IMR-90 (cell line): ENCODE measurements around the gene FAM204A. TPM values are rescaled to one million over a fixed set of nuclear protein-coding genes. Genes with fewer than 3 reads are reported as not detected.

ENCODE experiments used
- ATAC-seq: fragments of 200-7000 bp; cut with Tn5 transposase; 2 replicates; pipeline ENCODE4 v1.9.1; 2020; ENCODE audit warnings: low read depth, mild to moderate bottlenecking, moderate library complexity
- BruUV-seq: library from RNA; stranded (reverse); fragments of 400-500 nt; replicated peaks from 2 replicates; lab custom pipeline; 2021; lab: Mats Ljungman, UMichigan
- CTCF ChIA-PET: fragments of 300-600 bp; formaldehyde crosslinking; extraction: SDS; loops from one replicate; lab custom pipeline; 2021; ENCODE audit warnings: antibody characterized with exemption; lab: Yijun Ruan, JAX
- POLR2A ChIA-PET: fragments of 300-600 bp; sonication (Branson Sonifier 250); formaldehyde crosslinking; loops from one replicate; lab custom pipeline; 2022; ENCODE audit warnings: antibody characterized with exemption; ENCODE audit not compliant: unreplicated experiment; lab: Charles Lee
- DNase-seq: peaks from one replicate; pipeline ENCODE4 v3.0.0; 2013
- H2AFZ ChIP-seq: replicated peaks from 2 replicates; pipeline ENCODE3; 2013; ENCODE audit warnings: low read length, mild to moderate bottlenecking; ENCODE audit not compliant: poor library complexity
- H2AK5ac ChIP-seq: 2 replicates; pipeline ENCODE4 v1.6.1; 2013; ENCODE audit warnings: low read depth, low read length, inconsistent platforms
- H2AK9ac ChIP-seq: replicated peaks from 2 replicates; pipeline ENCODE3; 2013; ENCODE audit warnings: mild to moderate bottlenecking, low read depth, low read length, moderate library complexity; ENCODE audit not compliant: poor library complexity
- H2BK120ac ChIP-seq: 2 replicates; pipeline ENCODE4 v1.6.1; 2013; ENCODE audit warnings: low read depth, low read length, inconsistent platforms
- H2BK15ac ChIP-seq: 3 replicates; pipeline ENCODE4 v1.6.1; 2013; ENCODE audit warnings: low read depth, low read length, inconsistent platforms
- H2BK20ac ChIP-seq: 2 replicates; pipeline ENCODE4 v1.6.1; 2013; ENCODE audit warnings: low read depth, mild to moderate bottlenecking, inconsistent platforms, low read length, moderate library complexity
- H2BK5ac ChIP-seq: 2 replicates; pipeline ENCODE4 v1.6.1; 2013; ENCODE audit warnings: mild to moderate bottlenecking, low read depth, low read length, inconsistent platforms; ENCODE audit not compliant: poor library complexity, severe bottlenecking
- H3K14ac ChIP-seq: replicated peaks from 2 replicates; pipeline ENCODE4 v1.6.1; 2013; ENCODE audit warnings: low read depth, low read length, inconsistent platforms
- H3K18ac ChIP-seq: 2 replicates; pipeline ENCODE4 v1.6.1; 2013; ENCODE audit warnings: low read depth, low read length, control low read depth
- H3K23ac ChIP-seq: 2 replicates; pipeline ENCODE4 v1.6.1; 2013; ENCODE audit warnings: low read depth, low read length, inconsistent platforms
- H3K27ac ChIP-seq: 2 replicates; pipeline ENCODE4 v1.5.1; 2013; ENCODE audit warnings: mild to moderate bottlenecking, control low read depth, low read length; ENCODE audit not compliant: insufficient read depth
- H3K27me3 ChIP-seq: 2 replicates; pipeline ENCODE4 v1.6.1; 2013; ENCODE audit warnings: low read length; ENCODE audit not compliant: control insufficient read depth, insufficient read depth
- H3K36me3 ChIP-seq: 2 replicates; pipeline ENCODE4 v1.6.1; 2013; ENCODE audit warnings: low read length, mixed read lengths; ENCODE audit not compliant: control insufficient read depth, insufficient read depth
- H3K4ac ChIP-seq: 2 replicates; pipeline ENCODE4 v1.6.1; 2013; ENCODE audit warnings: low read depth, low read length, inconsistent platforms
- H3K4me1 ChIP-seq: 2 replicates; pipeline ENCODE4 v1.6.1; 2013; ENCODE audit warnings: low read length, mixed read lengths; ENCODE audit not compliant: control insufficient read depth, insufficient read depth
- H3K4me2 ChIP-seq: 2 replicates; pipeline ENCODE4 v1.6.1; 2013; ENCODE audit warnings: low read depth, mild to moderate bottlenecking, control low read depth, low read length, moderate library complexity
- H3K4me3 ChIP-seq: 2 replicates; pipeline ENCODE4 v1.5.1; 2013; ENCODE audit warnings: low read depth, mild to moderate bottlenecking, control low read depth, low read length, moderate library complexity; ENCODE audit not compliant: insufficient read depth
- H3K56ac ChIP-seq: 2 replicates; pipeline ENCODE4 v1.6.1; 2013; ENCODE audit warnings: low read length, inconsistent platforms; ENCODE audit not compliant: insufficient read depth; ENCODE audit errors: extremely low read depth
- H3K79me1 ChIP-seq, 2 experiments: 2 replicates each; pipeline ENCODE4 v1.6.1; 2013; ENCODE audit warnings: low read length in 2 of 2, inconsistent platforms in 1 of 2, low read depth in 1 of 2
- H3K9ac ChIP-seq: 2 replicates; pipeline ENCODE4 v1.6.1; 2013; ENCODE audit warnings: low read depth, low read length, control low read depth
- H3K9me1 ChIP-seq: 2 replicates; pipeline ENCODE4 v1.6.1; 2013; ENCODE audit warnings: low read length, inconsistent platforms; ENCODE audit not compliant: insufficient read depth
- H3K9me3 ChIP-seq: 2 replicates; pipeline ENCODE4 v1.6.1; 2013; ENCODE audit warnings: low read length; ENCODE audit not compliant: control insufficient read depth, insufficient read depth
- H4K20me1 ChIP-seq: 2 replicates; pipeline ENCODE4 v1.6.1; 2013; ENCODE audit warnings: low read length, inconsistent platforms; ENCODE audit not compliant: insufficient read depth
- H4K5ac ChIP-seq: 2 replicates; pipeline ENCODE4 v1.6.1; 2013; ENCODE audit warnings: mild to moderate bottlenecking, low read depth, low read length, control low read depth
- H4K8ac ChIP-seq, 2 experiments: 2 replicates each; pipeline ENCODE4 v1.6.1; 2013; ENCODE audit warnings: low read depth in 2 of 2, low read length in 2 of 2, control low read depth in 1 of 2, inconsistent platforms in 1 of 2
- H4K91ac ChIP-seq: 2 replicates; pipeline ENCODE4 v1.6.1; 2013; ENCODE audit warnings: low read depth, low read length, inconsistent platforms; ENCODE audit not compliant: insufficient read depth
- BHLHE40 ChIP-seq: fragments of 150-350 bp; IDR thresholded peaks from 2 replicates; pipeline ENCODE4 v1.6.1; 2016; ENCODE audit warnings: mild to moderate bottlenecking, low read depth, low read length
- CEBPB ChIP-seq: IDR thresholded peaks from 2 replicates; pipeline ENCODE4 v1.6.1; 2012; ENCODE audit warnings: low read depth, low read length, improper control_type of control experiment
- CHD1 ChIP-seq: IDR thresholded peaks from 2 replicates; pipeline ENCODE4 v1.6.1; 2012; ENCODE audit warnings: low read depth, low read length, improper control_type of control experiment
- FOS ChIP-seq: fragments of 150-350 bp; IDR thresholded peaks from 2 replicates; pipeline ENCODE4 v1.6.1; 2016; ENCODE audit warnings: low read depth, low read length
- MAFK ChIP-seq: IDR thresholded peaks from 2 replicates; pipeline ENCODE4 v1.6.1; 2012; ENCODE audit warnings: low read depth, low read length, improper control_type of control experiment
- MAZ ChIP-seq: IDR thresholded peaks from 2 replicates; pipeline ENCODE4 v1.6.1; 2012; ENCODE audit warnings: low read depth, mild to moderate bottlenecking, low read length, improper control_type of control experiment, moderate library complexity, borderline replicate concordance
- MXI1 ChIP-seq: IDR thresholded peaks from 2 replicates; pipeline ENCODE4 v1.6.1; 2012; ENCODE audit warnings: low read depth, mild to moderate bottlenecking, low read length, moderate library complexity, borderline replicate concordance
- NFE2L2 ChIP-seq: fragments of 150-350 bp; IDR thresholded peaks from 2 replicates; pipeline ENCODE4 v1.6.1; 2016; ENCODE audit warnings: low read depth, mild to moderate bottlenecking, low read length
- POLR2A ChIP-seq: IDR thresholded peaks from 2 replicates; pipeline ENCODE4 v1.6.1; 2012; ENCODE audit warnings: mild to moderate bottlenecking, low read depth, low read length
- RAD21 ChIP-seq: IDR thresholded peaks from 2 replicates; pipeline ENCODE4 v1.6.1; 2012; ENCODE audit warnings: low read length, improper control_type of control experiment
- RCOR1 ChIP-seq: IDR thresholded peaks from 2 replicates; pipeline ENCODE4 v1.6.1; 2012; ENCODE audit warnings: mild to moderate bottlenecking, low read length, improper control_type of control experiment; ENCODE audit not compliant: insufficient replicate concordance
- RFX5 ChIP-seq: IDR thresholded peaks from 2 replicates; pipeline ENCODE4 v1.8.0; 2012; ENCODE audit warnings: low read depth, mild to moderate bottlenecking, low read length, moderate library complexity
- SMC3 ChIP-seq: fragments of 150-350 bp; IDR thresholded peaks from 2 replicates; pipeline ENCODE4 v1.6.1; 2016; ENCODE audit warnings: low read depth, mild to moderate bottlenecking, antibody characterized with exemption, low read length, moderate library complexity
- WGBS, 2 experiments: methylation state at CpG; one replicate each; pipeline versions ENCODE4 v1.1.5 to v1.1.7; 2013; ENCODE audit warnings: missing lambda C conversion rate in 2 of 2; ENCODE audit not compliant: insufficient read length in 1 of 2; ENCODE audit errors: extremely low coverage in 2 of 2; 5-methylcytosine and 5-hydroxymethylcytosine counted together
- dilution Hi-C: fragments of 300-500 bp; cut with HindIII; formaldehyde crosslinking; loops from one replicate; pipeline ENCODE4 v1.14.3; 2018; ENCODE audit warnings: low sequenced_read_pairs; ENCODE audit not compliant: unreplicated experiment
- in situ Hi-C: fragments of 300-500 bp; cut with MboI; formaldehyde crosslinking; loops from 3 replicates; pipeline ENCODE4 v1.14.3; 2019; ENCODE audit warnings: low sequenced_read_pairs, inconsistent platforms, mixed read lengths
- intact Hi-C: fragments of 100-400 bp; cut with micrococcal nuclease; formaldehyde crosslinking; loops from 2 replicates; pipeline ENCODE4 v1.10.0; 2022
- polyA plus RNA-seq, 3 experiments: library from polyadenylated mRNA; depleted of rRNA; stranded (reverse); fragments of >200 nt; gene quantifications; 2 replicates each; pipeline ENCODE4 v1.2.3, GENCODE V29; 2012; ENCODE audit warnings: low replicate concordance in 1 of 3
- total RNA-seq: library from RNA; depleted of rRNA; stranded (reverse); fragments of >200 nt; gene quantifications from 2 replicates; pipeline ENCODE4 v1.2.3, GENCODE V29; 2012
- TF ChIP-seq, protein P1 (sequence below): fragments of 150-350 bp; IDR thresholded peaks from 2 replicates; pipeline ENCODE4 v1.6.1; 2017; ENCODE audit warnings: mild to moderate bottlenecking, antibody characterized with exemption, low read length, low read depth
- TF ChIP-seq, protein P2 (sequence below): fragments of 150-350 bp; IDR thresholded peaks from 2 replicates; pipeline ENCODE4 v1.6.1; 2016; ENCODE audit warnings: low read depth, mild to moderate bottlenecking, low read length, moderate library complexity, borderline replicate concordance
- TF ChIP-seq, protein P3 (sequence below): conservative IDR thresholded peaks from 2 replicates; pipeline ENCODE4 v1.5.1; 2012; ENCODE audit warnings: mild to moderate bottlenecking, low read depth, low read length, improper control_type of control experiment

Gene FAM204A
- total and polyA plus RNA-seq, 2 of the 4 experiments (the other 2 are of a cell fraction): 23.6 to 54.3 TPM

DNA sequence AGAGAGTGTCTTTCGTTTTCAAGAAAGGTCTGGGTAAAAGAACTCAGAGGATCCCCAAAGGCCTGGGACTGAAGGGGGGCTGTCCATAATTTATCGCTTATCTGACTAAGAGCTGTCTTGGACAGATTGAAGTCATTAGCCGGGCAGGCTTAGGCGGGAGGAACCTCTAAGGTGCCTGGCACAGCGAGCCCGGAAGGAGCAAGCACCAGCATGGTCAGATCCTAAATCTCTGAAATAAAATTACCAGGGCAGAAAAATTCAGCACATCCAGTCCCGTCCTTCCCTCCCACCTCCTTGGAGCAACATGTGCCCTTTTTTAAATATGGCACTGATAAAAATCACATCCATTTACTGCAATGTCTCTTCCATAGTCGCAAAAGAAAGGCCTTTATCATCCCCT lies 86.8 kb downstream of the FAM204A start:
- H3K9ac ChIP-seq: no peak overlapping the region
- no TSS peak for BruUV-seq
- no peak overlapping the region for H3K4me3 ChIP-seq
- H4K8ac ChIP-seq: no peak overlapping the region
- TF ChIP-seq BHLHE40: no peak
- TF ChIP-seq, protein P1, sequence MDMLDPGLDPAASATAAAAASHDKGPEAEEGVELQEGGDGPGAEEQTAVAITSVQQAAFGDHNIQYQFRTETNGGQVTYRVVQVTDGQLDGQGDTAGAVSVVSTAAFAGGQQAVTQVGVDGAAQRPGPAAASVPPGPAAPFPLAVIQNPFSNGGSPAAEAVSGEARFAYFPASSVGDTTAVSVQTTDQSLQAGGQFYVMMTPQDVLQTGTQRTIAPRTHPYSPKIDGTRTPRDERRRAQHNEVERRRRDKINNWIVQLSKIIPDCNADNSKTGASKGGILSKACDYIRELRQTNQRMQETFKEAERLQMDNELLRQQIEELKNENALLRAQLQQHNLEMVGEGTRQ: no peak
- TF ChIP-seq MXI1: no peak
- no peak for TF ChIP-seq MAFK
- TF ChIP-seq MAZ: no peak
- TF ChIP-seq FOS: no peak
- TF ChIP-seq, protein P2, sequence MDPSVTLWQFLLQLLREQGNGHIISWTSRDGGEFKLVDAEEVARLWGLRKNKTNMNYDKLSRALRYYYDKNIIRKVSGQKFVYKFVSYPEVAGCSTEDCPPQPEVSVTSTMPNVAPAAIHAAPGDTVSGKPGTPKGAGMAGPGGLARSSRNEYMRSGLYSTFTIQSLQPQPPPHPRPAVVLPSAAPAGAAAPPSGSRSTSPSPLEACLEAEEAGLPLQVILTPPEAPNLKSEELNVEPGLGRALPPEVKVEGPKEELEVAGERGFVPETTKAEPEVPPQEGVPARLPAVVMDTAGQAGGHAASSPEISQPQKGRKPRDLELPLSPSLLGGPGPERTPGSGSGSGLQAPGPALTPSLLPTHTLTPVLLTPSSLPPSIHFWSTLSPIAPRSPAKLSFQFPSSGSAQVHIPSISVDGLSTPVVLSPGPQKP: no peak
- no peak for TF ChIP-seq CHD1
- TF ChIP-seq, protein P3, sequence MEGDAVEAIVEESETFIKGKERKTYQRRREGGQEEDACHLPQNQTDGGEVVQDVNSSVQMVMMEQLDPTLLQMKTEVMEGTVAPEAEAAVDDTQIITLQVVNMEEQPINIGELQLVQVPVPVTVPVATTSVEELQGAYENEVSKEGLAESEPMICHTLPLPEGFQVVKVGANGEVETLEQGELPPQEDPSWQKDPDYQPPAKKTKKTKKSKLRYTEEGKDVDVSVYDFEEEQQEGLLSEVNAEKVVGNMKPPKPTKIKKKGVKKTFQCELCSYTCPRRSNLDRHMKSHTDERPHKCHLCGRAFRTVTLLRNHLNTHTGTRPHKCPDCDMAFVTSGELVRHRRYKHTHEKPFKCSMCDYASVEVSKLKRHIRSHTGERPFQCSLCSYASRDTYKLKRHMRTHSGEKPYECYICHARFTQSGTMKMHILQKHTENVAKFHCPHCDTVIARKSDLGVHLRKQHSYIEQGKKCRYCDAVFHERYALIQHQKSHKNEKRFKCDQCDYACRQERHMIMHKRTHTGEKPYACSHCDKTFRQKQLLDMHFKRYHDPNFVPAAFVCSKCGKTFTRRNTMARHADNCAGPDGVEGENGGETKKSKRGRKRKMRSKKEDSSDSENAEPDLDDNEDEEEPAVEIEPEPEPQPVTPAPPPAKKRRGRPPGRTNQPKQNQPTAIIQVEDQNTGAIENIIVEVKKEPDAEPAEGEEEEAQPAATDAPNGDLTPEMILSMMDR: no peak
- TF ChIP-seq NFE2L2: no peak
- no peak for TF ChIP-seq POLR2A
- TF ChIP-seq RFX5: no peak
- no peak for TF ChIP-seq CEBPB
- no peak for TF ChIP-seq SMC3
- TF ChIP-seq RAD21: no peak
- no peak for TF ChIP-seq RCOR1
- intact Hi-C loops: no loop called here
- H2AK5ac ChIP-seq: no peak overlapping the region
- no peak overlapping the region for H3K27ac ChIP-seq
- H4K5ac ChIP-seq: no peak overlapping the region
- H2BK120ac ChIP-seq: no peak overlapping the region
- no peak overlapping the region for H2BK5ac ChIP-seq
- no peak overlapping the region for H3K4ac ChIP-seq
- H2BK15ac ChIP-seq: no peak overlapping the region
- H3K9me1 ChIP-seq: no peaks in the 10 kb centered on the region
- H3K36me3 ChIP-seq: no peaks in the 10 kb centered on the region
- H4K91ac ChIP-seq: no peak overlapping the region
- no peak for DNase-seq
- WGBS, 2 experiments: 54% methylated on average over 4 of the region's 8 CpGs; no CpG with 5 or more reads in 1 of the 2 experiments
- H3K4me2 ChIP-seq: no peak overlapping the region
- dilution Hi-C loops: no loop called here
- H4K20me1 ChIP-seq: no peaks in the 10 kb centered on the region
- H3K27me3 ChIP-seq: 0 out of 2 replicates have a peak, but pooled peaks cover 2% of the 10 kb centered on the region
- in situ Hi-C loops: no loop called here
- no peak for ATAC-seq
- no peak overlapping the region for H3K14ac ChIP-seq
- H3K18ac ChIP-seq: no peak overlapping the region
- no peak overlapping the region for H2BK20ac ChIP-seq
- H3K9me3 ChIP-seq: no peaks in the 10 kb centered on the region
- H3K56ac ChIP-seq: no peak overlapping the region
- ChIA-PET CTCF (no interaction called here), POLR2A (no interaction called here)
- H2AFZ ChIP-seq: no peak overlapping the region
- H3K23ac ChIP-seq: no peak overlapping the region
- H3K79me1 ChIP-seq: no peaks in the 10 kb centered on the region
- H2AK9ac ChIP-seq: no peak overlapping the region
- H3K4me1 ChIP-seq: no peaks in the 10 kb centered on the region
